Ishikawa (cell line): Measurements from ENCODE around the gene PPARG.

Source experiments
- CEBPB ChIP-seq: IDR thresholded peaks from 2 replicates; pipeline ENCODE4 v1.6.1; 2012
- CREB1 ChIP-seq: IDR thresholded peaks from 2 replicates; pipeline ENCODE4 v1.6.1; 2012; ENCODE audit warnings: low read depth
- EGR1 ChIP-seq: IDR thresholded peaks from 2 replicates; pipeline ENCODE4 v1.6.1; 2012
- EP300 ChIP-seq: IDR thresholded peaks from 2 replicates; pipeline ENCODE4 v1.6.1; 2012; ENCODE audit warnings: borderline replicate concordance
- FOXM1 ChIP-seq: IDR thresholded peaks from 2 replicates; pipeline ENCODE4 v1.6.1; 2012; ENCODE audit warnings: low read depth, borderline replicate concordance
- NFIC ChIP-seq: IDR thresholded peaks from 2 replicates; pipeline ENCODE4 v1.6.1; 2012
- RAD21 ChIP-seq: IDR thresholded peaks from 2 replicates; pipeline ENCODE4 v1.6.1; 2012; ENCODE audit warnings: low read depth
- TAF1 ChIP-seq: IDR thresholded peaks from 2 replicates; pipeline ENCODE4 v1.6.1; 2012; ENCODE audit warnings: low read depth, mild to moderate bottlenecking
- TCF12 ChIP-seq: IDR thresholded peaks from 2 replicates; pipeline ENCODE4 v1.6.1; 2012; ENCODE audit warnings: low read depth
- TEAD4 ChIP-seq: IDR thresholded peaks from 2 replicates; pipeline ENCODE4 v1.6.1; 2012
- YY1 ChIP-seq: IDR thresholded peaks from 2 replicates; pipeline ENCODE4 v1.6.1; 2012; ENCODE audit warnings: low read depth
- ZBTB7A ChIP-seq: IDR thresholded peaks from 2 replicates; pipeline ENCODE4 v1.6.1; 2012; ENCODE audit warnings: low read depth
- TF ChIP-seq, protein P1 (sequence below): IDR thresholded peaks from 2 replicates; pipeline ENCODE4 v1.6.1; 2012
- TF ChIP-seq, protein P2 (sequence below): IDR thresholded peaks from 2 replicates; pipeline ENCODE4 v1.6.1; 2012
- TF ChIP-seq, protein P3 (sequence below): IDR thresholded peaks from 2 replicates; pipeline ENCODE4 v1.6.1; 2012; ENCODE audit warnings: low read depth, mild to moderate bottlenecking

Gene PPARG

DNA sequence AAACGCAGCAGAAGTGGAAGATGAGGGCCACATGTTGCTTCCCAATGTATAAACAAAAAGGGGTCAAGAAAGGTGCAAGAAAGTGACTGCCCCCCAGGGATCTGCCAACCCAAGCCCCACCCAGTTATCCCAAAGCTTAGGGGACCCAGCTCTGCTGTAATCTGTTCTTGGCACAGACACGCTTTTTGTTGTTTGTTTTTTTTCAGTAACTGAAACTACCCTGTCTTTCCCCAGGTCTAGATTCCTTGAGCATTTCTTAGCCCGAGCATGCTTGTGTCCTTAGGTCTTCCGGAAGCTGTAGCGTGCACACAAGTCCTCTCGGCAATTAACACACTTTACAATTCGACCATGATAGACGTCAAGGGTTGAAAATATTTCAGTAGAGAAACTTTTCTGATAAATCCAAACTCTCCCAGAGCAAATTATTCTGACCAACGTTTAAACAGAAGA is 8.5 kb upstream of the PPARG start:
- TF ChIP-seq TEAD4 (no peak), ZBTB7A (no peak), RAD21 (no peak), EP300 (no peak), FOXM1 (no peak), CEBPB (no peak), TAF1 (no peak), TCF12 (no peak), YY1 (no peak), EGR1 (no peak)
- TF ChIP-seq, protein P1, sequence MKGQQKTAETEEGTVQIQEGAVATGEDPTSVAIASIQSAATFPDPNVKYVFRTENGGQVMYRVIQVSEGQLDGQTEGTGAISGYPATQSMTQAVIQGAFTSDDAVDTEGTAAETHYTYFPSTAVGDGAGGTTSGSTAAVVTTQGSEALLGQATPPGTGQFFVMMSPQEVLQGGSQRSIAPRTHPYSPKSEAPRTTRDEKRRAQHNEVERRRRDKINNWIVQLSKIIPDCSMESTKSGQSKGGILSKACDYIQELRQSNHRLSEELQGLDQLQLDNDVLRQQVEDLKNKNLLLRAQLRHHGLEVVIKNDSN: no peak
- TF ChIP-seq, protein P2, sequence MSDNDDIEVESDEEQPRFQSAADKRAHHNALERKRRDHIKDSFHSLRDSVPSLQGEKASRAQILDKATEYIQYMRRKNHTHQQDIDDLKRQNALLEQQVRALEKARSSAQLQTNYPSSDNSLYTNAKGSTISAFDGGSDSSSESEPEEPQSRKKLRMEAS: no peak

DNA sequence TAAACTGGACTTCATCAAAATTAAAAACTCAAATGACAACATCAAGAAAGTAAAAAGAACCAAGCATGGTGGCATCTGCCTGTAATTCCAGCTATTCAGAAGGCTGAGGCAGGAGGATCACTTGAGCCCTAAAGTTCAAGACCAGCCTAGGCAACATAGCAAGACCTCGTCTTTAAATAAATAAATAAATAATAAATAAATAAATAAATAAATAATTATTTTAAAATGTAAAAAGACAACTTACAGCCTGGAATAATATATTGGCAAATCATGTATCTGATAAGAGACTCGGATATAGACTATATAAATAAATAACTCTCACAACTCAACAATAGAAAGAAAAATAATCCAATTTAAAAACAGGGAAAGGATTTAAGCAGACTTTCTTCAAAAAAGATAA is 4.3 kb upstream of the PPARG start:
- TF ChIP-seq, protein P2: no peak
- TF ChIP-seq CEBPB (no peak), NFIC (no peak), ZBTB7A (no peak), EP300 (no peak), YY1 (no peak), TAF1 (no peak), FOXM1 (no peak), EGR1 (no peak), RAD21 (no peak), TCF12 (no peak)
- TF ChIP-seq, protein P1: no peak
- TF ChIP-seq, protein P3, sequence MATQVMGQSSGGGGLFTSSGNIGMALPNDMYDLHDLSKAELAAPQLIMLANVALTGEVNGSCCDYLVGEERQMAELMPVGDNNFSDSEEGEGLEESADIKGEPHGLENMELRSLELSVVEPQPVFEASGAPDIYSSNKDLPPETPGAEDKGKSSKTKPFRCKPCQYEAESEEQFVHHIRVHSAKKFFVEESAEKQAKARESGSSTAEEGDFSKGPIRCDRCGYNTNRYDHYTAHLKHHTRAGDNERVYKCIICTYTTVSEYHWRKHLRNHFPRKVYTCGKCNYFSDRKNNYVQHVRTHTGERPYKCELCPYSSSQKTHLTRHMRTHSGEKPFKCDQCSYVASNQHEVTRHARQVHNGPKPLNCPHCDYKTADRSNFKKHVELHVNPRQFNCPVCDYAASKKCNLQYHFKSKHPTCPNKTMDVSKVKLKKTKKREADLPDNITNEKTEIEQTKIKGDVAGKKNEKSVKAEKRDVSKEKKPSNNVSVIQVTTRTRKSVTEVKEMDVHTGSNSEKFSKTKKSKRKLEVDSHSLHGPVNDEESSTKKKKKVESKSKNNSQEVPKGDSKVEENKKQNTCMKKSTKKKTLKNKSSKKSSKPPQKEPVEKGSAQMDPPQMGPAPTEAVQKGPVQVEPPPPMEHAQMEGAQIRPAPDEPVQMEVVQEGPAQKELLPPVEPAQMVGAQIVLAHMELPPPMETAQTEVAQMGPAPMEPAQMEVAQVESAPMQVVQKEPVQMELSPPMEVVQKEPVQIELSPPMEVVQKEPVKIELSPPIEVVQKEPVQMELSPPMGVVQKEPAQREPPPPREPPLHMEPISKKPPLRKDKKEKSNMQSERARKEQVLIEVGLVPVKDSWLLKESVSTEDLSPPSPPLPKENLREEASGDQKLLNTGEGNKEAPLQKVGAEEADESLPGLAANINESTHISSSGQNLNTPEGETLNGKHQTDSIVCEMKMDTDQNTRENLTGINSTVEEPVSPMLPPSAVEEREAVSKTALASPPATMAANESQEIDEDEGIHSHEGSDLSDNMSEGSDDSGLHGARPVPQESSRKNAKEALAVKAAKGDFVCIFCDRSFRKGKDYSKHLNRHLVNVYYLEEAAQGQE: no peak

DNA sequence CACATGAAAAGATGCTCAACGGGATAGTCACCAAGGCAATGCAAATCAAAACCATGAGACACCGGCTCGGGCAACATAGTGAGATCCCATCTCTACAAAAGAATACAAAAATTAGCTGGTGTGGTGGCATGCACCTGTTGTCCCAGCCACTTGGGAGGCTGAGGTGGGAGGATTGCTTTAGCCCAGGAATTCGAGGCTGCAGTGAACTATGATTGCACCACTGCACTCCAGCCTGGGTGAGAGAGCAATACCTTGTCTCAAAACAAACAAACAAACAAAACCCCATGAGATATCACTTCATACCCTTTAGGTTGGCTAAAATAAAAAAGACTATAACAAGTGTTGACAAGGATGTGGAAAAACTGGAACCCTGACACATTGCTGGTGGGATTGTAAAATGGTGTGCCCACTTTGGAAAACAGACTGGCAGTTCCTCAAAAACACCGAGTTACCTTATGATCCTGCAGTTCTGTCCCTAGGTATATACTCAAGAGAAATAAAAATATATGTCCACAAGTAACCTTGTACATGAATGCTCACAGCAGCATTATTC is 3.8 kb upstream of the PPARG start:
- TF ChIP-seq NFIC (no peak), EP300 (no peak), TCF12 (no peak), TEAD4 (no peak), TAF1 (no peak), YY1 (no peak), CEBPB (no peak), ZBTB7A (no peak), EGR1 (no peak), FOXM1 (no peak), CREB1 (no peak), RAD21 (no peak)
- TF ChIP-seq, protein P2: no peak
- TF ChIP-seq, protein P3: no peak
- TF ChIP-seq, protein P1: no peak

DNA sequence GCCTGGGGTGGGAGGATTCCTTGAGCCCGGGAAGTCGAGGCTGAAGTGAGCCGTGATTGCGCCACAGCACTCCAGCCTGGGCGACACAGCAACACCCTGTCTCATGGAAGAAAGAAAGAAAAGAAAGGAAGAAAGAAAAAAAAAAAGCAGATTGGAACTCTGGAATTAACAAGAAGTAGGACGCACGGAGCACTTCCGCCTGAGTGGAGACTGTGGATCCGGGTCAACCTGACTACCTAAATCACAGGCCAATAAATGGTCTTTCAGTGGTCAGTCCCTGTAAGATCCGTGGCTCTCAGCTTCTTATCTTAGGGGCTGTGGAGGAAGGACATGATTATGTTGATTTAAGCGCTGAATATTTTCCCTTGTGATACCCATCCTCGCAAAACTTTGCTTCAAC is 2.4 kb upstream of the PPARG start:
- TF ChIP-seq, protein P3: no peak
- TF ChIP-seq EP300 (no peak), CREB1 (no peak), NFIC (no peak), TEAD4 (no peak), ZBTB7A (no peak), RAD21 (no peak), FOXM1 (no peak), CEBPB (no peak), TAF1 (no peak), EGR1 (no peak), TCF12 (no peak)
- TF ChIP-seq, protein P2: no peak
- TF ChIP-seq, protein P1: no peak
